GM12878 (cell line): ENCODE results near the gene PPP4R3B. TPM values are rescaled to one million over a fixed set of nuclear protein-coding genes. Genes with fewer than 3 reads are reported as not detected.

ENCODE experiments used
- BCL11A ChIP-seq: IDR thresholded peaks from 2 replicates; pipeline ENCODE4 v1.6.1; 2011; ENCODE audit warnings: low read depth, low read length
- CBX3 ChIP-seq: fragments of 200-600 bp; sonication (generic); IDR thresholded peaks from 2 replicates; pipeline ENCODE4 v1.6.1; 2016; ENCODE audit warnings: low read depth, borderline replicate concordance
- CUX1 ChIP-seq: IDR thresholded peaks from 2 replicates; pipeline ENCODE4 v1.6.1; 2012; ENCODE audit warnings: improper control_type of control experiment, low read depth, low read length; ENCODE audit not compliant: insufficient replicate concordance
- E4F1 ChIP-seq: fragments of 450-650 bp; IDR thresholded peaks from 2 replicates; pipeline ENCODE4 v1.6.1; 2018; ENCODE audit warnings: borderline replicate concordance, mild to moderate bottlenecking; ENCODE audit not compliant: partially characterized antibody
- IRF4 ChIP-seq: IDR thresholded peaks from 2 replicates; pipeline ENCODE4 v1.6.1; 2011; ENCODE audit warnings: low read depth, low read length
- MEF2B ChIP-seq: fragments of 450-650 bp; IDR thresholded peaks from 2 replicates; pipeline ENCODE4 v1.6.1; 2018; ENCODE audit warnings: mild to moderate bottlenecking, moderate library complexity; ENCODE audit not compliant: partially characterized antibody, poor library complexity, severe bottlenecking
- MTA3 ChIP-seq: IDR thresholded peaks from 2 replicates; pipeline ENCODE4 v1.6.1; 2012; ENCODE audit warnings: low read length, inconsistent platforms, borderline replicate concordance
- PKNOX1 ChIP-seq: fragments of 450-650 bp; IDR thresholded peaks from 2 replicates; pipeline ENCODE4 v1.6.1; 2016; ENCODE audit warnings: mild to moderate bottlenecking
- USF1 ChIP-seq: IDR thresholded peaks from 2 replicates; pipeline ENCODE4 v1.6.1; 2011; ENCODE audit warnings: borderline replicate concordance, low read depth, mild to moderate bottlenecking, moderate library complexity, mixed read lengths, low read length; ENCODE audit not compliant: insufficient read depth; ENCODE audit errors: extremely low read length
- ZNF207 ChIP-seq: fragments of 450-650 bp; IDR thresholded peaks from 2 replicates; pipeline ENCODE4 v1.6.1; 2014; ENCODE audit warnings: antibody characterized with exemption, mild to moderate bottlenecking, borderline replicate concordance
- ZNF274 ChIP-seq: IDR thresholded peaks from one replicate; pipeline ENCODE4 v1.8.0; 2011; ENCODE audit not compliant: insufficient read length, insufficient read depth
- ZNF384 ChIP-seq: IDR thresholded peaks from 2 replicates; pipeline ENCODE4 v1.6.1; 2012; ENCODE audit warnings: low read depth, mild to moderate bottlenecking, low read length, improper control_type of control experiment, borderline replicate concordance
- polyA plus RNA-seq, 11 experiments: library from polyadenylated mRNA; depleted of rRNA in 4 of 11; unstranded in 6 of 11; stranded (reverse) in 5 of 11; fragments of >200 nt; fragmentation: Nextera tagmentation in 4 of 11; fragmentation: Illumina TruSeq in 1 of 11; extraction: Ambion mirVana in 4 of 11; extraction: Trizol in 1 of 11; gene quantifications; 1 replicate in 1 of 11; 2 replicates in 10 of 11; pipeline versions ENCODE4 v1.2.1 to v1.2.3, GENCODE V29; 2011 to 2016; ENCODE audit warnings: inconsistent platforms in 2 of 11, missing spikeins in 2 of 11, low read depth in 1 of 11
- total RNA-seq, 4 experiments: library from RNA; depleted of rRNA in 3 of 4; stranded (reverse); fragments of >200 nt in 3 of 4; fragmentation: Illumina TruSeq in 1 of 4; extraction: Trizol in 1 of 4; gene quantifications; 2 replicates each; pipeline versions ENCODE4 v1.2.1 to v1.2.3, GENCODE V29; 2013 to 2021
- TF ChIP-seq, protein P1 (sequence below): fragments of 450-650 bp; IDR thresholded peaks from 2 replicates; pipeline ENCODE4 v1.6.1; 2014; ENCODE audit warnings: mild to moderate bottlenecking
- TF ChIP-seq, protein P2 (sequence below): fragments of 450-650 bp; IDR thresholded peaks from 2 replicates; pipeline ENCODE4 v1.6.1; 2017; ENCODE audit warnings: mild to moderate bottlenecking, low read depth, inconsistent platforms; ENCODE audit not compliant: poor library complexity, severe bottlenecking

PPP4R3B gene
- total and polyA plus RNA-seq, 10 of the 15 experiments (the other 5 are each of a cell fraction or from before 2014, with no cell fraction given): 10.9 to 70.1 (median 49.2) TPM

DNA sequence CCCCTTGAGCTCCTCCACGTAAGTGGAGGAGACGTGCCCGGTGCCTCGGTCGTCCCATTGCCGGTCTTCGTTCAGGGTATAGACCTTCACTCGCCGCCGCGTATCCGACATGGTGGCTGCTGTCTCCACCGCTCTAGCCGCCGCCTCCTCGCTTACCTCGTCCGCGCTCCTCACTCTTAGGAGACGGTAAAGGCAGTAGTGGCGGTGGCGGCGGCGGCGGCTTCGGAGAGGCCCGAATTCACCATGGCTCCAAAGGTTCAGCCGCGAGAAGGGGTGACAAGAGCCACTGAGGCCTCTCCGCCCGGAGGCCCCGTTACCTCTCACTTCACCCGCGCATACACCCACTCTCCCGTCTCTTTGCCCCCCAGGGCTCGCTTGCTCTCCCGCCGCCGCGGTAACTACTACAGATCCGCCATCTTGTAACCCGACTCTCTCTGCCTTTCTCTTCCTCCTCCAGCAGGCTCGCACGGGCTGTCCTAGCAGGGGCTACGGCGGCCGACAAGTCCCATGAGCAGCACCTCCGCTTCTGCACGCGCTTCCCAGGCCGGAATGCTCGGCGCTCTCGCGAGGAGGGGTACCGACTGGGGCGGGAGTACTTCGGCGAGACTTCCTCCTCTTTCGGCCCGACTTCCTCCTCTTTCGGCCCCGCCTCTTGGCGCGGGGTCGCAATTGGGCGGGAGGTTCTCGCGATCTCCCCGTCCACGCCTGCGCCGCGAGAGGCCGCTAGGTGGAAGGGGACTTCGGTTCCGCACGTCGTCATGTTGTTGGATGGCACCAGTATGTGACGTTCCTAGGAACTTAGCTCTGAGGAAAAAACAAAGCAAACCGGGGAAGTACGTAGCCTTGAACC lies at the start of gene PPP4R3B (continued):
- TF ChIP-seq, protein P1, sequence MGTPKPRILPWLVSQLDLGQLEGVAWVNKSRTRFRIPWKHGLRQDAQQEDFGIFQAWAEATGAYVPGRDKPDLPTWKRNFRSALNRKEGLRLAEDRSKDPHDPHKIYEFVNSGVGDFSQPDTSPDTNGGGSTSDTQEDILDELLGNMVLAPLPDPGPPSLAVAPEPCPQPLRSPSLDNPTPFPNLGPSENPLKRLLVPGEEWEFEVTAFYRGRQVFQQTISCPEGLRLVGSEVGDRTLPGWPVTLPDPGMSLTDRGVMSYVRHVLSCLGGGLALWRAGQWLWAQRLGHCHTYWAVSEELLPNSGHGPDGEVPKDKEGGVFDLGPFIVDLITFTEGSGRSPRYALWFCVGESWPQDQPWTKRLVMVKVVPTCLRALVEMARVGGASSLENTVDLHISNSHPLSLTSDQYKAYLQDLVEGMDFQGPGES: no peak
- TF ChIP-seq MTA3 (no peak), BCL11A (no peak), ZNF384 (0 out of 2 replicates have a peak, but pooled peaks have one; percentile 13), MEF2B (no peak), ZNF207 (peak; percentile 87), IRF4 (peak; percentile 40; the same call in 1 of the 2 replicates), PKNOX1 (peak; percentile 76), E4F1 (peak; percentile 92), ZNF274 (no peak), USF1 (no peak), CUX1 (no peak), CBX3 (no peak)
- TF ChIP-seq, protein P2, sequence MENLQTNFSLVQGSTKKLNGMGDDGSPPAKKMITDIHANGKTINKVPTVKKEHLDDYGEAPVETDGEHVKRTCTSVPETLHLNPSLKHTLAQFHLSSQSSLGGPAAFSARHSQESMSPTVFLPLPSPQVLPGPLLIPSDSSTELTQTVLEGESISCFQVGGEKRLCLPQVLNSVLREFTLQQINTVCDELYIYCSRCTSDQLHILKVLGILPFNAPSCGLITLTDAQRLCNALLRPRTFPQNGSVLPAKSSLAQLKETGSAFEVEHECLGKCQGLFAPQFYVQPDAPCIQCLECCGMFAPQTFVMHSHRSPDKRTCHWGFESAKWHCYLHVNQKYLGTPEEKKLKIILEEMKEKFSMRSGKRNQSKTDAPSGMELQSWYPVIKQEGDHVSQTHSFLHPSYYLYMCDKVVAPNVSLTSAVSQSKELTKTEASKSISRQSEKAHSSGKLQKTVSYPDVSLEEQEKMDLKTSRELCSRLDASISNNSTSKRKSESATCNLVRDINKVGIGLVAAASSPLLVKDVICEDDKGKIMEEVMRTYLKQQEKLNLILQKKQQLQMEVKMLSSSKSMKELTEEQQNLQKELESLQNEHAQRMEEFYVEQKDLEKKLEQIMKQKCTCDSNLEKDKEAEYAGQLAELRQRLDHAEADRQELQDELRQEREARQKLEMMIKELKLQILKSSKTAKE: no peak
